WTC11 (cell line): ENCODE data around the gene FAM163A. TPM values are rescaled to one million over a fixed set of nuclear protein-coding genes. Genes with fewer than 3 reads are reported as not detected.
"Not testable (repeated sequence)": the region's sequence is repeated elsewhere in the genome, so short reads cannot be mapped to it uniquely, and the experiment has no call there.

Source experiments
- ATAC-seq: fragments of 200-7000 bp; cut with Tn5 transposase; 2 replicates; pipeline ENCODE4 v1.10.0; 2021; ENCODE audit warnings: mild to moderate bottlenecking, moderate library complexity
- CTCF ChIA-PET: fragments of 300-600 bp; sonication (Branson Sonifier 250); formaldehyde crosslinking; loops from one replicate; lab custom pipeline; 2021; ENCODE audit warnings: antibody characterized with exemption; lab: Charles Lee
- POLR2A ChIA-PET: fragments of 350-600 bp; sonication (Branson Sonifier 250); formaldehyde crosslinking; loops from one replicate; lab custom pipeline; 2021; ENCODE audit warnings: antibody characterized with exemption; lab: Charles Lee
- DNase-seq: peaks from one replicate; pipeline ENCODE4 v3.0.0; 2021; ENCODE audit warnings: low spot score
- H3K27ac Mint-ChIP-seq: 2 replicates; pipeline ENCODE4 v1.8.0; 2021; ENCODE audit warnings: mixed read lengths
- H3K27me3 Mint-ChIP-seq: 2 replicates; pipeline ENCODE4 v1.8.0; 2021; ENCODE audit warnings: low read depth, mild to moderate bottlenecking, moderate library complexity, mixed read lengths
- H3K36me3 Mint-ChIP-seq: 2 replicates; pipeline ENCODE4 v1.8.0; 2021; ENCODE audit warnings: mixed read lengths
- H3K4me1 Mint-ChIP-seq: 2 replicates; pipeline ENCODE4 v1.8.0; 2022; ENCODE audit warnings: mixed read lengths
- H3K4me3 Mint-ChIP-seq: 2 replicates; pipeline ENCODE4 v1.8.0; 2021; ENCODE audit warnings: mild to moderate bottlenecking, moderate library complexity, mixed read lengths
- H3K9me3 Mint-ChIP-seq: 2 replicates; pipeline ENCODE4 v1.8.0; 2021; ENCODE audit warnings: mixed read lengths
- AFF4 ChIP-seq: sonication (generic); formaldehyde crosslinking; IDR thresholded peaks from 2 replicates; pipeline ENCODE4 v1.8.1; 2023; ENCODE audit warnings: mild to moderate bottlenecking, missing genetic modification reagents, borderline replicate concordance
- ARID4B ChIP-seq: sonication (generic); formaldehyde crosslinking; IDR thresholded peaks from 2 replicates; pipeline ENCODE4 v1.8.0; 2023; ENCODE audit warnings: missing genetic modification reagents, mild to moderate bottlenecking, borderline replicate concordance
- ATF2 ChIP-seq: sonication (generic); formaldehyde crosslinking; IDR thresholded peaks from 2 replicates; pipeline ENCODE4 v1.8.1; 2022; ENCODE audit warnings: low read depth, missing genetic modification reagents, borderline replicate concordance
- CBFB ChIP-seq: sonication (generic); formaldehyde crosslinking; IDR thresholded peaks from 2 replicates; pipeline ENCODE4 v1.8.1; 2022; ENCODE audit warnings: mild to moderate bottlenecking, low read depth, missing genetic modification reagents
- CDX4 ChIP-seq: fragments of 250-450 bp; sonication (Bioruptor Pico); IDR thresholded peaks from 2 replicates; pipeline ENCODE4 v1.9.0; 2021; ENCODE audit warnings: moderate library complexity, mild to moderate bottlenecking, inconsistent platforms, borderline replicate concordance
- EMX1 ChIP-seq: fragments of 250-450 bp; sonication (Bioruptor Pico); IDR thresholded peaks from 2 replicates; pipeline ENCODE4 v1.8.0; 2021; ENCODE audit warnings: mild to moderate bottlenecking
- ETV6 ChIP-seq: sonication (generic); formaldehyde crosslinking; IDR thresholded peaks from 2 replicates; pipeline ENCODE4 v1.8.1; 2022; ENCODE audit warnings: mild to moderate bottlenecking, missing genetic modification reagents
- FOXP1 ChIP-seq: sonication (generic); formaldehyde crosslinking; IDR thresholded peaks from 2 replicates; pipeline ENCODE4 v1.8.0; 2022; ENCODE audit warnings: missing genetic modification reagents, mild to moderate bottlenecking, moderate library complexity, borderline replicate concordance
- GABPB1 ChIP-seq: sonication (generic); formaldehyde crosslinking; IDR thresholded peaks from 2 replicates; pipeline ENCODE4 v1.8.1; 2023; ENCODE audit warnings: mild to moderate bottlenecking, missing genetic modification reagents
- GTF2I ChIP-seq: fragments of 250-450 bp; sonication (Bioruptor Pico); conservative IDR thresholded peaks from 2 replicates; pipeline ENCODE4 v1.4.0; 2021; ENCODE audit warnings: mild to moderate bottlenecking
- IRF1 ChIP-seq: sonication (generic); formaldehyde crosslinking; IDR thresholded peaks from 2 replicates; pipeline ENCODE4 v1.8.0; 2023; ENCODE audit warnings: missing genetic modification reagents
- JAZF1 ChIP-seq: fragments of 250-450 bp; sonication (Bioruptor Pico); IDR thresholded peaks from 2 replicates; pipeline ENCODE4 v1.9.0; 2021; ENCODE audit warnings: moderate library complexity, mild to moderate bottlenecking, inconsistent platforms
- JUN ChIP-seq: sonication (generic); formaldehyde crosslinking; IDR thresholded peaks from 2 replicates; pipeline ENCODE4 v1.8.0; 2023; ENCODE audit warnings: mild to moderate bottlenecking, missing genetic modification reagents
- KAT7 ChIP-seq: sonication (generic); formaldehyde crosslinking; IDR thresholded peaks from 2 replicates; pipeline ENCODE4 v1.8.1; 2023; ENCODE audit warnings: missing genetic modification reagents, mild to moderate bottlenecking, borderline replicate concordance
- MXD4 ChIP-seq: fragments of 250-450 bp; sonication (Bioruptor Pico); IDR thresholded peaks from 2 replicates; pipeline ENCODE4 v1.8.0; 2021; ENCODE audit warnings: mild to moderate bottlenecking, moderate library complexity, borderline replicate concordance
- MYBL2 ChIP-seq: sonication (generic); formaldehyde crosslinking; IDR thresholded peaks from 2 replicates; pipeline ENCODE4 v1.8.1; 2023; ENCODE audit warnings: mild to moderate bottlenecking, moderate library complexity, missing genetic modification reagents
- PRRX2 ChIP-seq: fragments of 250-450 bp; sonication (Bioruptor Pico); IDR thresholded peaks from 2 replicates; pipeline ENCODE4 v1.8.0; 2021; ENCODE audit warnings: mild to moderate bottlenecking
- RELA ChIP-seq: sonication (generic); formaldehyde crosslinking; IDR thresholded peaks from 2 replicates; pipeline ENCODE4 v1.8.1; 2022; ENCODE audit warnings: missing genetic modification reagents, mild to moderate bottlenecking, borderline replicate concordance
- SMAD3 ChIP-seq: sonication (generic); formaldehyde crosslinking; IDR thresholded peaks from 2 replicates; pipeline ENCODE4 v1.8.0; 2022; ENCODE audit warnings: missing genetic modification reagents, mild to moderate bottlenecking, borderline replicate concordance
- SMAD4 ChIP-seq: sonication (generic); formaldehyde crosslinking; IDR thresholded peaks from 2 replicates; pipeline ENCODE4 v1.8.0; 2022; ENCODE audit warnings: mild to moderate bottlenecking, missing genetic modification reagents
- USF1 ChIP-seq: sonication (generic); formaldehyde crosslinking; IDR thresholded peaks from 2 replicates; pipeline ENCODE4 v1.8.0; 2022; ENCODE audit warnings: mild to moderate bottlenecking, missing genetic modification reagents
- ZNF138 ChIP-seq: sonication (generic); formaldehyde crosslinking; conservative IDR thresholded peaks from 2 replicates; pipeline ENCODE4 v1.8.1; 2022; ENCODE audit warnings: mild to moderate bottlenecking, moderate library complexity, missing genetic modification reagents
- ZNF263 ChIP-seq: sonication (generic); formaldehyde crosslinking; IDR thresholded peaks from 2 replicates; pipeline ENCODE4 v1.8.1; 2022; ENCODE audit warnings: low read depth, mild to moderate bottlenecking, moderate library complexity, missing genetic modification reagents
- ZNF317 ChIP-seq: sonication (generic); formaldehyde crosslinking; IDR thresholded peaks from 2 replicates; pipeline ENCODE4 v1.8.1; 2023; ENCODE audit warnings: low read depth, mild to moderate bottlenecking, moderate library complexity, missing genetic modification reagents, borderline replicate concordance
- ZNF671 ChIP-seq: fragments of 250-450 bp; sonication (Bioruptor Pico); IDR thresholded peaks from 2 replicates; pipeline ENCODE4 v1.8.0; 2021; ENCODE audit warnings: mild to moderate bottlenecking
- total RNA-seq: library from RNA; stranded (reverse); gene quantifications from 3 replicates; pipeline ENCODE4 v1.2.3, GENCODE V29; 2021

FAM163A gene
- total RNA-seq, 1 experiment from 2014 or later, result 0.07 TPM

GRCh38 chr1:179742717-179743678 lies at the start of gene FAM163A (continued):
- TF ChIP-seq ARID4B (CRISPR knock-in tag), result 0 out of 2 replicates have a peak, but pooled peaks have one; percentile 11
- TF ChIP-seq ZNF138 (CRISPR knock-in tag), result no peak
- TF ChIP-seq MYBL2, result no peak
- TF ChIP-seq SMAD4, result no peak
- no peak for TF ChIP-seq IRF1 (CRISPR knock-in tag)
- TF ChIP-seq GABPB1, result no peak
- no peak for TF ChIP-seq ATF2 (CRISPR knock-in tag)
- TF ChIP-seq RELA (CRISPR knock-in tag), result no peak; the same call in 1 of the 2 replicates
- TF ChIP-seq EMX1 (CRISPR knock-in tag), result no peak
- TF ChIP-seq AFF4 (CRISPR knock-in tag), result no peak; the same call in 1 of the 2 replicates
- TF ChIP-seq MXD4 (CRISPR knock-in tag), result no peak
- 0 out of 2 replicates have a peak, but pooled peaks have one; percentile 27 for TF ChIP-seq SMAD3 (CRISPR knock-in tag)
- 0 out of 2 replicates have a peak, but pooled peaks have one; percentile 16 for TF ChIP-seq FOXP1 (CRISPR knock-in tag)
- 0 out of 2 replicates have a peak, but pooled peaks have one; percentile 20 for TF ChIP-seq ETV6
- no peak for TF ChIP-seq JAZF1 (CRISPR knock-in tag)
- TF ChIP-seq JUN (CRISPR knock-in tag), result peak; percentile 57; the same call in 1 of the 2 replicates
- no peak for TF ChIP-seq GTF2I (CRISPR knock-in tag)
- no peak for TF ChIP-seq CDX4 (CRISPR knock-in tag)
- no peak for TF ChIP-seq ZNF263
- no peak for TF ChIP-seq PRRX2 (CRISPR knock-in tag)
- TF ChIP-seq USF1, result no peak
- TF ChIP-seq KAT7, result no peak
- no peak for TF ChIP-seq ZNF671 (CRISPR knock-in tag)
- no peak for TF ChIP-seq ZNF317
- no peak for TF ChIP-seq CBFB (CRISPR knock-in tag)

- H3K27ac Mint-ChIP-seq, H3K4me3 Mint-ChIP-seq, H3K4me1 Mint-ChIP-seq, DNase-seq, POLR2A ChIA-PET, H3K27me3 Mint-ChIP-seq, H3K36me3 Mint-ChIP-seq, ATAC-seq: not testable (repeated sequence)
- CTCF ChIA-PET, result interaction anchor here (0.8 to 2.0 kb wide), 2 partner anchors 12 to 120 kb away, joined by 3 to 12 read pairs; no protein-coding TSS in a partner anchor
- peaks cover 17% of the 10 kb centered on the region for H3K9me3 Mint-ChIP-seq
Observed at GRCh38 chr1:179694530-179694929, 48.6 kb upstream of the FAM163A start.
